ENCODE data around the gene SLC6A14.

GRCh38 chrX:116449156-116449555 is 12.8 kb downstream of the SLC6A14 start:
- TF ChIP-seq CTCF (conservative IDR thresholded peaks at IDR 0.05) (no peak), EZH2 (IDR thresholded peaks at IDR 0.05; ENCODE audit: low read depth) (no peak)

Data from PC-9 (cell line).